Lung microvascular endothelial cell (primary cell): ENCODE data around the gene DHRSX. TPM values are rescaled to one million over a fixed set of nuclear protein-coding genes. Genes with fewer than 3 reads are reported as not detected.
"Not testable (repeated sequence)": the region's sequence is repeated elsewhere in the genome, so short reads cannot be mapped to it uniquely, and the experiment has no call there.

ENCODE experiments used
- DNase-seq, 2 donors: peaks; one replicate each; pipeline versions ENCODE4 v3.0.0 to v3.0.0-alpha.2; 2010; ENCODE audit warnings: low read depth in 2 of 2
- total RNA-seq: library from RNA; depleted of rRNA; stranded (reverse); fragments of >200 nt; gene quantifications from 2 replicates; pipeline ENCODE4 v1.2.1, GENCODE V29; 2014

Gene DHRSX
- total RNA-seq, 1 donor from 2014 or later: 23.6 TPM

DNA sequence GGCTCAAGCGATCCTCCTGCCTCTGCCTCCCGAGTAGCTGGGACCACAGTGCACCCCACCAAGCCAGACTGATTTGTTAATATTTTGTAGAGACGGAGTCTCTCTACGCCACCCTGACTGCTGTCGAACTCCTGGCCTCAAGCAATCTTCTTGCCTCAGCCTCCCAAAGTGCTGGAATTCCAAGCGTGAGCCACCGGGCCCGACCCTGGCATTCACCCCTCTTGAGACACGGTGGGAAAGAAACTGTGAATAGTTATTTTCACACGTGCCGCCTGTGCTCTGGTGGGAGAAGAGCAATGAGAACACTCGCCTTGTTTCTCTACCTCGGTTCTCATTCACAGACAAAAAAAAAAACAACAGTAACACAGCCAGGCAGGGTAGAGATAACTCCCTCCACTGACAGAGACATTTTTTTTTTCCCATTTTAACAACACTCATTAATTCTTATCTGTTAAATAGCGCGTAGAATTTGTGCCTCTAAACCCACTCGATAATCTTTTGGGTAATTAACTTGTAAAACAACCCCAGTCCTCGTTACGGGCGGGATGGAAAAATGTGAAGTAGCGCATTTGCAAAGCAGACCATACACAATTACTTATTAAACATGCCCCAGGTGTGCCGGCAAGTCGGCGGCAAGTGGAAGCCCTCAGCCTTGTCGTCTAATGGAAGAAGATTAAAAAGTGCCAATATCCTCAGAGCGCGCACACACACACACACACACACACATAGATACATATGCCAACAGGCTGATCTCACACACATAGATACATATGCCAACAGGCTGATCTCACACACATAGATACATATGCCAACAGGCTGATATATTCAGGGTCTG lies 103.3 kb downstream of the DHRSX start:
- DNase-seq: no peak

DNA sequence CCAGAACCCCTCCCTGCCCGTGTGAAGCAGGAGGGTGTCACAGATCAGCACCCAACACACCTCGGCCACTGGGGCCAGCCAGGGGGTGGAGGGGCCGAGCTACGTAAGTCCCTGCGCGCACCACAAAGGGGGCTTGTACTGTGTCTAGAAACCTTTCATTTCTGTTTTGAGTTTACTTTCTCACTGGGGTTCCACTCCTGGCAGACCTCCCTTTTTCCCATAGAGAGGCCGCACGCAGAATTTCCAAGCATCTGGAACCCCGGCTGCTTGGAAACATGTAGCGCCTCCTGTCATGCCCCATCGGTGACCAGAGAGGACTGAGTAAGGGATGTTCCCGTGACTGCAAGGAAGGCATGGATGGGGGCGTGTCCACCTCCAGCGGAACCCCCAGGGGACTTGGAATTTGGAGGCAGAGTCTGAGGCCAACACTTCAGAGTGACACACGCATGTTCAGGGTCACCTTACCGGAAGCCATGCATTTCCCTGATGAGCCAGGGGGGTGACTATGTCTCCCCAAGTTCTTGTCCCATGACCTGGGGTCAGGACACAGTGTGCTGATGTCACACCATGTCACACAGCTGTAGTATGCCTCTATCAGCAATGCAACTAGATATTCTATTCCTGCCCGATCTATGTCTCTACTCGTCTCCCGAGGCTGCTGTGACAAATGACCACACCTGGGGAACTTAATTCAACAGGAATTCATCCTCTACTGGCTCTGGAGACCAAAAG lies 105.3 kb downstream of the DHRSX start:
- no peak for DNase-seq

DNA sequence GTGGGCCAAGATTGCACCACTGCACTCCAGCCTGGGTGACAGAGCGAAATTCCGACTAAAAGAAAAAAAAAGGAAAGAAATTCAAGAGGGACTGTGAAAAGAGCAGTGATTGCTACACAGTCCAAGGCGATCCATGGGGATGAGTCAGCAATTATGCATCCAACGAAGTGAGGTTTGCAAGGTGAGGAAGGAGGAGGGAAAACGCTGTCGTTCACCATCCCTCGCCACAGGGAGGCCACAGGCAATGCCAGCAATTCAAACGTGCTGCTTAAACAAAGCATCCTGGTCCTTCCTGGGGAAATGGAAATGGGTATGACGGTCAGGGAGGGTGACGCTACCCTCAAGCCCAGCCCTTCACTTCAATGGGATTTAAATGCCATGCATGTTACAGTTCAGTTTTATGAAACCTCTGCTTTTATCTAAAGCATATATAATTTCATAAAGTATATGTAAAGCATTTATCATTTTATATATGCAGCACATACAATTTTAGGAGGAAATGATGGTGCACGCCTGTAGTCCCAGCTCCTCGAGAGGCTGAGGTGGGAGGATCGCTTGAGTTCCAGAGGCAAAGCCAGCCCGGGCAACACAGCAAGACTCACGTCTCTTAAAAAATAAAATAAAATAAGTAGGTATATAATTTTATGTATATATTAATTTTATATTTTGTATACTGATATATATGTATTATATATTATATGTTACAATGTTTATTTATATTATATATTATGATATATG lies 108.7 kb downstream of the DHRSX start:
- peak; percentile 20 to 53 for DNase-seq

DNA sequence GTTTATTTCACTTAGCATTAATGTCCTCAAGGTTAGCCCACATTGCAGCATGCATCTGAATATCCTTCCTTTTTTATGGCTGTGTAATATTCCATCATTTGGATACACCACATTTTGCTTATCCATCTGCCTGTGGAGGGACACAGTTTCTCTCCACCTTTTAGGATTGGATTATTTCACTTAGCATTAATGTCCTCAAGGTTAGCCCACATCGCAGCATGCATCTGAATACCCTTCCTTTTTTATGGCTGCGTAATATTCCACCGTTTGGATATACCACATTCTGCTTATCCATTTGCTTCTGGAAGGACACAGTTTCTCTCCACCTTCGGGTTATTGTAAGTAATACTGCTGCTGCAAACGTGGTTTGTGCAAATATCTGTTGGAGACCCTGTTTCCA lies 110.0 kb downstream of the DHRSX start:
- DNase-seq: no peak

DNA sequence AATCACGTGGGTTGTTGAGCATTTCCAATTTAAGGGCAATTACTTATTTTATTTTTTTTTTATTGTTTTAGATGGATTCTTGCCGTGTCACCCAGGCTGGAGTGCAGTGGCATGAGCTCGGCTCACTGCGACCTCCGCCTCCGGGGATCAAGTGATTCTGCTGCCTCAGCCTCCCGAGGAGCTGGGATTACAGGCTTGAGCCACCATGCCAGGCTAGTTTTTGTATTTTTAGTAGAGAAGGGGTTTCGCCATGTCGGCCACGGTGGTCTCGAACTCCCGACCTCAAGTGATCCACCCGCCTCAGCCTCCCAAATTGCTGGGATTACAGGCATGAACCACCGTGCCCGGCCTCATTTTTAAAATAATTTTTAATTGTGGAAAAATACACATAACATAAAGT lies 111.0 kb downstream of the DHRSX start:
- not testable (repeated sequence) for DNase-seq

DNA sequence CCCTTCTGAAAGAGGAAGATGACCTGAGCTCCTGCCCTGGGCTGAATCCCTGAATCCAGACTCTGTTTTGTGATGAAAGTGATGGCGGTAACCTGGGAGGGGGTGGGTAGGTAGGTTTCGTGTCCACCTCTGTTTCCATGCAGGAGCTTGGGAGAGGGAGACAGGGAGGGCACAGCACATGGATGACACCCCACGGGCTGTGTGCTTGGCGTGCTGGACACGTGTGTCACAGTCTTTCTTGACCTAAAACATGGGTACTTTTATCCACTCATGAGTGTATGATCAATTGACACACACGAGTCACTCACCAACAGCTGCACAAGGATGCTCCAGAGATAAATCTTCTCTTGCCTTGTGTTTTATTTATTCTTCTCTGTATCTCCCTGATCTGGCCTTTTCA lies 111.5 kb downstream of the DHRSX start:
- no peak for DNase-seq

DNA sequence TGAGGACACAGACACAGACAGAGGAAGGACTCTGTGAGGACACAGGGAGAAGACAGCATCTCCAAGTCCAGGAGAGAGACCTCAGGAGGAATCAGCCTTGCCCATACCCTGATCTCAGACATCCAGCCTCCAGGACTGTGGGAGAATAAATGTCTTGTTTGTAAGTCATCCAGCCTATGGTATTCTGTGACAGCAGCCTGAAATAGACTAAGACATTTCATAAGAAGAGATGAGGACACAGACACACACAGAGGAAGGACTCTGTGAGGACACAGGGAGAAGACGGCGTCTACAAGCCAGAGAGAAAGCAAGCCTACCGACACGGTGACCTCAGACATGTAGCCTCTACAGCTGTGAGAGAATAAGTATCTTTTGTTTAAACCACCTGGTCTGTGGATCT lies 112.1 kb downstream of the DHRSX start:
- DNase-seq: no peak

DNA sequence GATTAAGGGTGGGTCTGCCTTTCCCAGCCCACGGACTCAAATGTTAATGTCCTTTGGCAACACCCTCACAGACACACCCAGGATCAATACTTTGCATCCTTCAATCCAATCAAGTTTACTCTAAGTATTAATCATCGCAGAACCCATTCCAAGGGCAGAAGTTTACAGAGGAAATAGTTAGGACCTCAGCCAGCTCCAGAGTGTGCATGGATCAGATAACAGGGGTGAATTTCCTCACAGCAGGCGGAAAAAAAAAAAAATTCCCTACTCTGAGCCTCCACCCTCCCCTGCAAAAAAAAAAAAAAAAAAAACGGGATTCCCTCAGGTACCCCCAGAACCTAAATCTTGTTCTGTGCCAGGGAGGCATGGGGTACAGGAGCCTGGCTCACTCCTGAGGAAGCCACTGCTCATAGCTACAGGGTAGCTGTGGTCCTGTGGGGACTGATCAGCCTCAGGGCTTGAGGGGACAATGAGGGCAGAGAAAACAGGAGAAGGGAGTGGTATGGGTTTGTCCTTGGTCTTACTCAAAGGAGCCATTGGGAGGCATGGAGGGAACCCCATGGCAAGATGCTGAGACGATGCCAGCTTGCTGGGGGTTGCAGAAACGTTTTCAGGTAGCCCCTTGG lies 113.0 kb downstream of the DHRSX start:
- DNase-seq: peak; percentile 54 to 80

DNA sequence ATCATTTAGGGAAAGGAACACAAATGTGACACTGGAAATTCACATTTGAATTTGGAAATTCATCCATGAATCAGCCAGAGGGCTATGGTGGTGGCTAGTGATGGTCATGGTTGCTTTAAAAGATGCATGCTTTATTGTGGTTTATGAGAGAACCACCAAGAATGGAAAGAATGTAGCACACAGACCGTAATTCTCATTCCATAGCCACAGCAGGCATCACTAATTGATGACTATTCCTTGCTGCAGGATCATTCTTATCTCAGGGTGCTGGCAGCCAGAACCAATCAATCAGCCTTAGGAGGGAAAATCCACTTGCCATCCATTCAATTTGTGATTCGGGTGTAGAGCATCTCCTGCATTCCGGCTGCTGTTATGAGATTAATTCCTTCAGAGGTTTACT lies 115.6 kb downstream of the DHRSX start:
- no peak for DNase-seq

DNA sequence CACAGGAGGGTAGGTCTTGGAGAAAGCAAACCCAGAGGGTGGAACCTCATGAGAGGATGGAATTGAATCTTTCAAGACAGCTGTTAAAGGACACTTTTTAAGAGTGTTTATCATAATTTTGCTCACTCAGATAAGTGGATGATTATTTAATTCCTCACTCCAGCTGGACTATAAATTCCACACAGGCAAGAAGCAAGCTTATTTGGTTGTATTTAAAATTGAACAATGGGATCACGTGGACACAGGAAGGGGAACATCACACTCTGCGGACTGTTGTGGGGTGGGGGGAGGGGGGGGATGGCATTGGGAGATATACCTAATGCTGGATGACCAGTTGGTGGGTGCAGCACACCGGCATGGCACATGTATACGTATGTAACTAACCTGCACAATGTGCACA lies 116.3 kb downstream of the DHRSX start:
- DNase-seq: peak in 1 of 2 donors; percentile 53

DNA sequence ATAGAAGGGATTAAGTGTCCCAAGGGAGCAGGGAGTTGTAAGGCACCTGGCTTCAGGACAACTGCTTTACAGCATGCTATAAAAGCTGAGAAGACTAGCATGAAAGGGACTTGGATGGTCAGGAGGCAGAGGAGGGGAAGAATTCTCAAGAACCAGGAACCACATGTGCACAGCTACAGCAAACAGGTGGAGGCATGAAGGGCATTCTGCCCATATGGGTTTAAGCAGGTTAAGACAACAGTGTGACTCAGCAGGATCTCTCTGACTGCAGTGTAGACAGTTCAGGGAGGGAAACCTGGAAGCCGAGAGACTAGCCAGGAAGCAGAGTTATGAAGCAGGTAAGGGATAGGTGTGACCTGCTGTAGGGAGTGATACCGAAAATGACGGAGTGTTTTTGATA lies 117.0 kb downstream of the DHRSX start:
- DNase-seq: no peak

DNA sequence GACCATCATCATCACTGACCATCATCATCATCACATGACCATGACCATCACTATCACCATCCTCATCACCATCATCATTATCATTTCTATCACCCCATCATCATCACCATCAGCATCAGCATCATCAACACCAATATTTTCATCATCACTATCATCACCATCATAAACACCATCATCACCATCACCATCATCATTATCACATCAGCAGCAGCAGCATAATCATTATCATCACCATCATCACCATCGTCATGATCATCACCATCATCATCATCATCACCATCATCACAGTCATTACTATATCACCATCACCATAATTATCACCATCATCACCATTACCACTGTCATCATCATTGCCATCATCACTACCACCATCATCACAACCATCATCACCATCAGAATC lies 117.6 kb downstream of the DHRSX start:
- no peak for DNase-seq

DNA sequence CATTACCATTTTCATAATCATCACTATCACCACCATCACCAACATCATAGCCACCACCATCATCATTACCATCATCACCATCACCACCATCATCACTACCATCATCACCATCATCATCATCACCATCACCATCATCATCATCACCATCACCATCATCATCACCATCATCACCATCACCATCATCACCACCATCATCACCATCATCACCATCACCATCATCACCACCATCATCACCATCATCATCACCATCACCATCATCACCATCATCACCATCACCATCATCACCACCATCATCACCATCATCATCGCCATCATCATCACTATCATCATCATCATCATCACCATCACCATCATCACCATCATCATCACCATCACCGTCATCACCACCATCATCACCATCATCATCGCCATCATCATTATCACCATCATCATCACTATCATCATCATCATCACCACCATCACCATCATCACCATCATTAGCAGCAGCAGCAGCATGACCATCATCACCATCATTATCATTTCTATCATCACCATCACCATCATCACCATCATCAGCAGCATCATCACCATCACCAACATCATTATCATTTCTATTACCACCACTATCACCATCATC lies 118.2 kb downstream of the DHRSX start:
- not testable (repeated sequence) for DNase-seq

DNA sequence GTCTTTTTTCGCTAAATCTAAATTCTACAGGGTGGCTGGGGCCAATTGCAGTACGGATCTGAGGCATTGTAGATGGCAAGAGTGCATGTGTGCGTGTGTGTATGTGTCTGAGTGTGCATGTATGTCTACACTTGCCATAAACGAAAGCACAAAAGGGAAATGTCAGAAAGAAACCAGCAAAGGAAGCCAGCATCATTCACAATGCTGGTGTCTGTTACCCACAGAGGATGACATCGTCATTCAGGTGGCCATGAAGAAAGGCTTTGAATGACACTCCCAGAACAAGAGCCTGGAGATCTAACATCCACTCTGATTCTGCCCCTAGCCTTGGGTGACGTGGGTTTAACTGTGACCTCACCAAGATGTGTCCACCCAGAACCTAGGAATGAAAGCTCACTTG lies 124.6 kb downstream of the DHRSX start:
- no peak for DNase-seq

DNA sequence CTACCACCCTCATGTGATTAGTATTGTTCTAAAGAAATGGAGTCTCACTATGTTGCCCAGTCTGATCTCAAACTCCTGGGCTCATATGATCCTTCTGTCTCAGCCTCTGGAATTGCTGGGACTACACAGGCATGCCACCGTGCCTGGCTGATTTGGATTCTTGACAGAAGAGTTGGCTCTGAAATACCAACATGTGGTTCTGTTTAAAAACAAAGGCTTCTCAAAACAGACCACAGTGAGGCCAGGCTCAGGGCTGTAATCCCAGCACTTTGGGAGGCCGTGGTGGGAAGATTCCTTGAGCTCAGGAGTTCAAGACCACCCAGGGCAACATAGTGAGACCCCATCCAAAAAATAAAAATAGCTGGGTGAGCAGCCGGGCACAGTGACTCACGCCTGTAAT lies 126.7 kb downstream of the DHRSX start:
- DNase-seq: no peak

DNA sequence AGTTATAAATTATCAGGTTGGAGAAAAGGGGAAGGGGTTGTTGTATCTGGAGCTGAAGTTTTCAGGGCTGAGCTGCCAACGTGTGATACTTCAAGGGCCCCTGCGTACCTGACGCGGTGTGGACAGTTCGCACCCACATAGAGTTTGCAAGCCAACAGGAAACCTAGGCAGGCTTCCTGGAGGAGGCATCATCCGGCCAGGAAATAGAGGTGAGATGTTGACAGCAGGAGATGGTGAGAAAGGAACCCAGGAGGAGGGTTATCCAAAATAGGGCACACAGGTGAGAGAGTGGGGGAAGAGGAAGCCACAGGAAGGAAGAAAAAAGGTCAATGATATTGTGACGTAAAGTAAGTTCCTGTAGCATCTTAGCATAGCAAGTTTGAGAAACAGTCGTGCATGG lies 127.2 kb downstream of the DHRSX start:
- DNase-seq: no peak

DNA sequence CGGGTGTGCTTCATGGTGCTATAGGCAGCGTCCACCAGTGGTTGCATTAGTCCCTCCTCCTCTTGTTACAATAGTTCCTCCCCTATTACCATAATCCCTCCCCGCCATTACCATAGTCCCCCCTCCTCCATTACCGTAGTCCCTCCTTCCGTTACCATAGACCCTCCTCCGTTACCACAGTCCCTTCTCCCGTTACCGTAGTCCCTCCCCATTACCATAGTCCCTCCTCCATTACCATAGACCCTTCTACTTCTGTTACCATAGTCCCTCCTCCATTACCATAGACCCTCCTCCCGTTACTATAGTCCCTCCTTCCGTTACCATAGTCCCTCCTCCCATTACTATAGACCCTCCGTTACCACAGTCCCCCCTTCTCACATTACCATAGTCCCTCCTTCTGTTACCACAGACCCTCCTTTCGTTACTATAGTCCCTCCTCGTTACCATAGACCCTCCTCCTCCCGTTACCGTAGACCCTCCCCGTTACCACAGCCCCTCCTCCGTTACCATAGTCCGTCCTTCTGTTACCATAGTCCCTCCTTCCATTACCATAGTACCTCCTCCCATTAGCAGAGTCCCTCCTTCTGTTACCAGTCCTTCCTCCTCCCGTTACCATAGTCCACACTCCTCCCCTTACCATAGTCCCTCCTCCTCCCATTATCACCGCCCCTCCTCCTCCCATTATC lies 129.6 kb downstream of the DHRSX start:
- DNase-seq: peak in 1 of 2 donors; percentile 62

DNA sequence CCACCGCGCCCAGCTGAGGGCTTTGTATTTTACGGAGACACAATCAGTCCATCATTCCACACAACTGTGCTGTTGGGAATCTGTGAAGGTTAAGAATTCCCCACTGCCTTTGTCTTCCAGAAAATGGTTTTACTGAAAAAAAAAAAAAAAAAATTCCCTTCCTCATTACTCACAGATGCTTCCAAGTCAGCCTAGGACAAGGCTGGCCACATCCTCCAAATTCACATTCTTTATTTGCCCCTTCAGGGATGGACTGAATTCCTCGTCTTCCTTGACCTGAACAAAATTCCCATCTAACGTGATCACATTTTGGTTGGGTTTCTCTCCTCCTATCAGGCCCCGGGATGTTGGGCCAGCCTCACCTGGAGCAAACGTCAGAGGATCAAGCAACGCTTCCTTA lies 130.3 kb downstream of the DHRSX start:
- no peak for DNase-seq

DNA sequence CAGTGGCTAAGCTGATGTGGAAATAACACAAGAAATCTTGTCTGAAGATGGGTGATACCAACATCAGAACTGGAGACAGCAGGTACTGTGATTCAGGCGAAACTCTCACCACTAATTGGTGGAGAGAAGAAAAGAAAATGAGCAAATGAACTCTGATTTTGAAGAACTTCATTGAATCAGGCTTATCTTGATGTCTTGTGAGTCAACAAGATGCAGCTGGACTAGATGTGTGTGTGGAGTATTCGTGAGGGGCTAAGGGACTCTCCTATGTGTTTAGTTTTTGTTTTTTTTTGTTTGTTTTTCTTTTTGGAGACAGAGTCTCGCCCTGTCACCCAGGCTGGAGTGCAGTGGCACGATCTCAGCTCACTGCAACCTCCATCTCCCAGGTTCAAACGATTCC lies 131.6 kb downstream of the DHRSX start:
- DNase-seq: no peak

DNA sequence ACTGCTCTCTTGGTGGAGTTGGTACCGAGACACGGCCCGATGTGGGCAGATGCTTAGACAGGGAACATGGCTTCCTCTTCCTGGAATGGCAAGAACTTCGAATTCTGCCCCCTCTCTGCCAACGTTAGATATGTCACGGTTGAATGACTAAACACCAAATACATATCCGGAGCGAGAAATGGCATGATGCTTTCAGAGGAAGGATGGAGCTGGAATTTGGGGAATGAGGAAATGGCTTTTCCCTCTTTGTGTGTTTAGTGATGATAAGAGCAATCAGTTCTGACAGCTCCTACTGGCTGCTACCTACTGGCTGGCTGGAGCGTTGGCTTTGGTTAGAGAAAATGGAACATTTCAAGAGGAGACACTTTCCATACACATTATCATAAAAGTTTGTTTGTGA lies 140.0 kb downstream of the DHRSX start:
- peak; percentile 22 to 86 for DNase-seq

DNA sequence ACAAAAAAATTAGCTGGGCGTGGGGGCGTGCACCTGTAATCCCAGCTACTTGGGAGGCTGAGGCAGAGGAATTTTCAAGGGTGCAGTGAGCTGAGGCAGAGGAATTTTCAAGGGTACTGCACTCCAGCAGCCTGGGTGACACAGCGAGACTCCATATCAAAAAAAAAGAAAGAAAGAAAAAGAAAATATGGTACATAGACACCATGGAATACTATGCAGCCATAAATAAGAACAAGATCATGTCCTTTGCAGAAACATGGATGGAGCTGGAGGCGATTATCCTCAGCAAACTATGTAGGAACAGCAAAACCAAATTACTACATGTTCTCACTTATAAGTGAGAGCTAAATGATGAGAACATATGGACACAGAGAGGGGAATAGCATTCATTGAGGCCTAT lies 141.3 kb downstream of the DHRSX start:
- not testable (repeated sequence) for DNase-seq
